ENCODE results near the gene ADIPOR2.
"Not testable (repeated sequence)": the region's sequence is repeated elsewhere in the genome, so short reads cannot be mapped to it uniquely, and the experiment has no call there.

The ADIPOR2 gene

DNA sequence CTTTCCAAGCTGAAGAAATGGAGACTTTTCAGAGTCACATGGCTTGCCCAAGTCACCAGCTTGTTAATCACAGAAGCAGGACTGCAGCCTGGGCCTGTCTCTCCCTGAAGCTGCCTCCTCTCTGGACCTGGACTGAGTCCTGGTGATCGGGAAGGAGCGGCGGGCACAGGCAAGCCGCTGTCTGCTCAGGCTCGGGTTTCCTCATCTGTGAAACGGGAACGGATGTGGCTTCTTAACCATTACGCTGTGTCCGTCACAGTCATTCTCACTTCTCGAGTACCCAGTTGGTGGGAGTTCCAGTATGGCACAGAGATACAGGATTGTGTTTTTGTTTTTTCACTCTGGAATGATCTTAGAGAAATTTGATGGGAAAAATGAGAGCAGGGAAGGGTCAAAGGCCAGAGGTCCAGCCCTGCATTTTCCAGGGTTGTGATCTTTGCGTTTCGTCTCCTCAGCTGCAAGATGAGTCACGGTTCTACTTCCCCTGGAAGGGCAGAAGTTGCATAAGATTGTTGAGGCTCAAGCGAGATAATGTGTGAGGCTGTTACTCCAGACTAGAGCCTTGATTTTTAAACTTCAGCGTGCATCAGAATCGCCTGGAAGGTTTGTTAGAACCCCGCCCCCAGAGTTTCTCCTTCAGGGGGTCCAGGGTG is 121.9 kb downstream of the ADIPOR2 start:
- no peak for DNase-seq (ENCODE audit: low read depth in 2 of 2)

GRCh38 chr12:1814266-1814665 is 123.4 kb downstream of the ADIPOR2 start:
- DNase-seq (ENCODE audit: low read depth in 2 of 2) = no peak

GRCh38 chr12:1815108-1815507 is 124.2 kb downstream of the ADIPOR2 start:
- no peak for DNase-seq (ENCODE audit: low read depth in 2 of 2)

GRCh38 chr12:1815814-1816729 is 125.2 kb downstream of the ADIPOR2 start:
- no peak for DNase-seq (ENCODE audit: low read depth in 2 of 2)

DNA sequence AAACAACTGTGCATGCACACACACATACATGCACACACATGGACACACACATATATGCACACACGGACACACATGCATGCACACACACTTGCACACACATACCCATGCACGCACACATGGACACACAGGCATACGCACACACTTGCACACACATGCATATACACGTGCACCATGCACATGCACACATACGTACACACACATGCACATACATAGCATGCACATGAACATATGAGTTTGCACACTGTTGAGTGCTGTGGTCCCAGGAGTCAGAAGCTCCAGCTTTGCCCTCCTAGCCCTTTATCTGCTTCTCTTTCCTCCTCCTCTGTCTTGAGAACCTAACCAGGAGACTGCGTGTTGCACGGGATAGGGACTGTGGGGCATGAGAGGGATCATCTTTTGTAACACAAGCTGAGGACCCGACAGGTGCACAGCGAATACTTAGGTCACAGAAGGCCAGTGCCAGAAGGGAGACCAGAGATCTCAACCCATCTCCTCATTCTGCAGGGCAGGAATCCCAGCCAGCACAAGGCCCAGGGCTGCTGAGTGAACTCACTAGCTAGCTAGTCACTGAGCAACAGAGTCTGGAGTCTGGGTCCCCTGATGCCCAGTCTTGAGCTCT is 126.0 kb downstream of the ADIPOR2 start:
- DNase-seq (ENCODE audit: low read depth in 2 of 2) = no peak

DNA sequence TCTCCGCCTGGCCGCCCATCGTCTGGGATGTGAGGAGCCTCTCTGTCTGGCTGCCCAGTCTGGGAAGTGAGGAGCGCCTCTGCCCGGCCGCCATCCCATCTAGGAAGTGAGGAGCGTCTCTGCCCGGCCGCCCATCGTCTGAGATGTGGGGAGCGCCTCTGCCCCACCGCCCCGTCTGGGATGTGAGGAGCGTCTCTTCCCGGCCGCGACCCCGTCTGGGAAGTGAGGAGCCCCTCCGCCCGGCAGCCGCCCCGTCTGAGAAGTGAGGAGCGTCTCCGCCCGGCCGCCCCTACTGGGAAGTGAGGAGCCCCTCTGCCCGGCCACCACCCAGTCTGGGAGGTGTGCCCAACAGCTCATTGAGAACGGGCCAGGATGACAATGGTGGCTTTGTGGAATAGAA is 127.1 kb downstream of the ADIPOR2 start:
- not testable (repeated sequence) for DNase-seq (ENCODE audit: low read depth in 2 of 2)

- DNase-seq (ENCODE audit: low read depth in 2 of 2) = no peak
These were observed 128.2 kb downstream of the ADIPOR2 start for GRCh38 chr12:1819050-1819449.

DNA sequence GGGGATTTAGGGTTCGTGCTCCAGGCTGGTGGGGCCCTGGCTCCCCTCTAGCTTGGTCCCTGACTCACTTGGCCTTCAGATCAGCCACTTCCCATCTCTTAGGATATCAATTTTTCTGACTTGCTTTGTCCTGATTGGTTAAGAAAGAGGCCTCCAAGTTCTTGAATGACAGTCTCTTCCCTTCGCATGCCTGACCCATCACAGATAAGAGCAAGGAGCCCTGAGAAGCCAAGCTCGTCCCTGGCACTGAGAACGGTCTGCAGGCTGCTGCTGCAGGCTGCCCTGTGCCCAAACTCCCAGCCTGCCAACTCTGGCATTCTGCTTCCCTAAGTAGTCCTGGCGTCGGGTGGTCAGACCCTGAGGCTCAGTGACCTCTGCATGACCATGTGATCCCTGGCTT is 128.7 kb downstream of the ADIPOR2 start:
- DNase-seq (ENCODE audit: low read depth in 2 of 2) = no peak

DNA sequence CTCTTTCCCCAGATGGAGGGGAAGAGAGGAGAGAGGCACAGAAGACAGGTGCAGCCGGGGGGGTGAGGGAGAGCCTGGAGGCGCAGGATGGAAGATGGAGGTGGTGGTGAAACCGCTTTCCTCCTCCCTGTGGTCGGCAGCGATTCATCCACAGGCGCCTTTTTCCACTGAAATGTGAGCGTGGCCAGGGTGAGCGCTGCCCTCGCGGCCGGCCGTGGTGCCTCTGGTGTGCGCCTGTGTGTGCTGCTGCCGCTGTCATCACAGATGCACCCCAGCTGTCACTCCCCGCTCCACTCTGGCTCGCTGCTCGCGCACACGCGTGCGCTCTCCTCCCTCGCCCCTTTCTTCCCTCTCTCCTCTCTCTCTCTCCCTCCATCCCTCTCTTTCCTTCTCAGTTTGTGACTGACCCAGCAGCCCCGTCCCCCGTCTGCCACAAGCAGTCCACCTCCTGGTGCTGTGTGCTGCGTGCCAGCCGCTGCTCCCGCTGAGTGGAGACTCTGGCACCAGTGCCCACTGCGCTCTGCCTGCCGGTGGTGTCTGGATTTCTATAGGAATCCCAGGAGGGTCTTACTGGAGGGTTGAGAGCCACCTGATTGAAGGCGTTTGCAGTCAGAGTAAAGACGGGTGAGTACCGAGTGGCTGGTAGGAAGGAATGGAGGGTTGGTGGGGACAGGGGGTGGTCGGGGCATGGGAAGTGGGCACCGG is 129.5 kb downstream of the ADIPOR2 start, which contains the start of gene LRTM2:
TSS of gene LRTM2 (plus strand) at position 375 of the 705 bp plus-strand sequence. CDS start 7,584 bp downstream, outside the sequence.
- DNase-seq (ENCODE audit: low read depth in 2 of 2) = no peak

DNA sequence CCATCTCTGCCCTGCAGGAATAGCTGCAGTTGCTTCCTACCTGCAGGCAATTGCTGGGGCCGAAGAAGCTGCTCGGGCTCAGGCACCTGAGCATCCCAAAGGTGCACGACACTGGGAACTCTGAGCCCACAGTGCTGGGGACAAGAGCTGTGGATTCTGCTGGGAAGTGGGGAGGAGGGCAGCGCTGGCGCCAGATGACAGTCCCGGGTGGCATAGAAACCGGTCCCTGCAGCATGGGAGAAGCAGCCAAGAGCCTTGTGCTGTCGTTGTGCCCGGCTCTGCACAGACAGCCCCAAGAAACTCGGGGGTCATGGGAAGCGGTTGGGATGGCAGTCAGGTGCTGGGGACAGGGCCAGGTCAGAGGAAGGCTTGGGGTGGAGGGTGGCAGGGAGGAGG is 130.0 kb downstream of the ADIPOR2 start:
- DNase-seq (ENCODE audit: low read depth in 2 of 2) = no peak

GRCh38 chr12:1821805-1822204 is 130.9 kb downstream of the ADIPOR2 start:
- no peak for DNase-seq (ENCODE audit: low read depth in 2 of 2)

- no peak for DNase-seq (ENCODE audit: low read depth in 2 of 2)
These were observed 131.8 kb downstream of the ADIPOR2 start for GRCh38 chr12:1822699-1823098.

GRCh38 chr12:1823237-1823636 is 132.4 kb downstream of the ADIPOR2 start:
- DNase-seq (ENCODE audit: low read depth in 2 of 2) = no peak

DNA sequence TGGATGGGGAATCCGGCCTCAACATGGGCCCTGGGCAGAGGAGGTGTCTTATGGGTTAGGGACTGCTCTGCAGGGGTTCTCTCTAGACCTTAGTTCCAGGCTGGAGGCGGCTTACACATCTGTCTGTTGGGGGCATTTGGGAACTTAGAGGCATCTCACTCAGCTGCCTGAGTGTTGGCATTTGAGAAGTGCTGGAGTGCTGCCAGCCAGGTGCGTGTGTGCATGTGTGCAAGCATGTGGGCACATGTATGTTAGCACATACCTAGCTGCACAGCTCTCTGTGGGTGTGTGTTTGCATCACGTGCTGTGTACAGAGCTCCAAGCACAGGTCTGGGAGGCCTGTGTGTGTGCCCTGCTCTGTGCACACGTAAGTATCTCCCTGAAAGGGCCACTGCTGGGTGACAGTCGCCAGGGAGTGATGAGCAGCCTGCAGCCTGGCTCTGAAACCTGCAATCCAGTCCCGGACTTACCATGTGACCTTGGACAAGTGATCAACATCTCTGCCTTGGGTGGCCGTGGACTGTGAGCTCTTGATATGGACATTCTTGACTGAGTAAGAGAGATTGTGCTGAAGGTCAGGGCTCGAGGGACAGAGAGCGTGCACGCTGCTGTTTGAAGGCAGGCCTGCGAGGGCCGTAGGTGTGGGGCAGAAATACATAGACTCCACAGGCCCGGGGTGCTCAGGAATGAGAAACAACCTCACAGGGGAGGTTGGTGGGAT is 134.7 kb downstream of the ADIPOR2 start:
- DNase-seq (ENCODE audit: low read depth in 2 of 2) = no peak

GRCh38 chr12:1826401-1826800 is 135.5 kb downstream of the ADIPOR2 start:
- no peak for DNase-seq (ENCODE audit: low read depth in 2 of 2)

DNA sequence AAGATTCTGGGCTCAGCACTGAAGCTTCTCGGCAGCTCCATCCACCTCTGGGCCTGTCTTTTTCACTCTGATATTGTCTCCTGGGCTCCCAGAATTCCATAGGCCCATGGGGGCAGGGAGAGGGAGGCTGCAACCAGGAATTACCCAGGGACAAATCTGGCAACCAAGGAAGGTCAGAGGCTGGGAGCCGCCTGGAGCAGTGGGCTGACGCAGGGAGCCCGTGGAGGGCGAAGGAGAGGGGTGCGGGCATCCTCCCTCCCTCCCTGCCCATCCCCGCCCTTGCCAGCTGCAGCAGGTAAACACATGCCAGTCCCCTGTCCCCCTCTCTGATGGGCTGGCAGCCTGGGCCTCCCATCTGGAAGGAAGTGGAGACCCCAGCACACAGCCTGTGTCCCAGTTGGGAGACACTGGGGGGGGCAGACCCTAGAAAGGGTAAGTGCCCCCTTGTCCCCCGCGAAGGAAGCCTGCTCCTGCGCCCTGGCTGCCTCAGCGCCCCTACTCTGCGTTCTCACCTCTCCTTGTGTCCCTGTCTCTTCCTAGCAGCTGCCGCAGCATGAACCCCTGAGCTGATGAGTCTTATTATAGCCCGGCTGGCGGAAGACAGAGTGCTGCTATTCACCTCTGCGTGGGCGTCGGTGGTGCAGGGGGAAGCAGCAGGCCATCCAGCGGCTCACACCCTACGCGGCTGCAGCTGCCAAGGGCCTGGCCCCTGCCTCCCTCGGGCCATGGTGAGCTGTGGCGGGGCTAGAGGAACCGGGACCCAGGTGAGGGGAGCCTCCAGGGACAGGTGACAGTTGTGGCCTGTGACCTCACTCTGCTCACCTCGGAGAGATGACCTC is 136.2 kb downstream of the ADIPOR2 start:
- DNase-seq (ENCODE audit: low read depth in 2 of 2) = no peak

- DNase-seq (ENCODE audit: low read depth in 2 of 2) = no peak
These were observed 137.2 kb downstream of the ADIPOR2 start for GRCh38 chr12:1827826-1828805.

- no peak for DNase-seq (ENCODE audit: low read depth in 2 of 2)
These were observed 138.0 kb downstream of the ADIPOR2 start for GRCh38 chr12:1828856-1829255.

- no peak for DNase-seq (ENCODE audit: low read depth in 2 of 2)
These were observed 138.5 kb downstream of the ADIPOR2 start for GRCh38 chr12:1829306-1829900.
